Mononuclear cell (primary cell): ENCODE results near the gene HOXA2. TPM values are rescaled to one million over a fixed set of nuclear protein-coding genes. Genes with fewer than 3 reads are reported as not detected.

ENCODE experiments used
- H3K27me3 ChIP-seq: 2 replicates; pipeline ENCODE4 v1.6.0; 2011; ENCODE audit warnings: low read length, control low read depth; ENCODE audit not compliant: insufficient read depth
- H3K4me1 ChIP-seq: 2 replicates; pipeline ENCODE4 v1.5.1; 2011; ENCODE audit warnings: mild to moderate bottlenecking, low read length, control low read depth; ENCODE audit not compliant: insufficient read depth
- H3K4me3 ChIP-seq: 2 replicates; pipeline ENCODE4 v1.5.1; 2011; ENCODE audit warnings: mild to moderate bottlenecking, low read length, moderate library complexity
- H3K9me3 ChIP-seq: 2 replicates; pipeline ENCODE4 v1.5.1; 2011; ENCODE audit warnings: low read depth, mild to moderate bottlenecking, control low read depth, low read length
- total RNA-seq: library from RNA; depleted of rRNA; stranded (reverse); fragments of >200 nt; gene quantifications from one replicate; pipeline ENCODE4 v1.2.3, GENCODE V29; 2012

The HOXA2 gene
- total RNA-seq, 1 donor = 0.10 TPM

DNA sequence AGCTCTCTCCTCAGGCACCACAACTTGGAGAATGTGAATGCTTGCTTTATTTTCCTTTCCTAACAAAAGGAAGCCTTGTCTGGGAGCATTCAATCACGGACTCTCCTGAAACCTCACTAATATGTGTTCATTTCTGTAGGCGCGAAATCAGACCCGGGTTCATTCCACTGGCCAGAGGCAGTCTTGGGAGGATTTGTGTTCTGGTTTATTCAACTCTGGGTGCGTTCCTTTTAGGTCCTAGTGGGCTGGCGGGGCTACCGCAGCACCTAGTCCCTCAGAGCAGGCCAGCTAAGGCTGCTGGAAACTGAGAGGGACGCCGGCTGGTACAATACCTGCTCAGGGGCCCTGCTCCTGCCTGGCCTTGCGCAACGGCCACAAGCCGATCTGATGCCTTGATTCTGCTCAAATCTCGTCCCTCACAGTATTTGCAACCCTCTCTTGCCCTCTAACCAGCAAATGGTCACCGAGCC is 20.6 kb upstream of the HOXA2 start:
- Histone ChIP-seq H3K9me3 (no peaks in the 10 kb centered on the region), H3K27me3 (peaks cover 7% of the 10 kb centered on the region), H3K4me3 (no peak overlapping the region), H3K4me1 (no peaks in the 10 kb centered on the region)

- H3K27me3 ChIP-seq = peaks cover 3% of the 10 kb centered on the region
- no peak overlapping the region for H3K4me3 ChIP-seq
- H3K9me3 ChIP-seq = no peaks in the 10 kb centered on the region
- H3K4me1 ChIP-seq = no peaks in the 10 kb centered on the region
Measured at GRCh38 chr7:27122077-27122910, 19.8 kb upstream of the HOXA2 start.

GRCh38 chr7:27121684-27122076 is 19.2 kb upstream of the HOXA2 start:
- Histone ChIP-seq H3K27me3 (peaks cover 2% of the 10 kb centered on the region), H3K4me1 (no peaks in the 10 kb centered on the region), H3K9me3 (no peaks in the 10 kb centered on the region), H3K4me3 (no peak overlapping the region)

- Histone ChIP-seq H3K4me3 (no peak overlapping the region), H3K9me3 (no peaks in the 10 kb centered on the region), H3K4me1 (no peaks in the 10 kb centered on the region), H3K27me3 (no peaks in the 10 kb centered on the region)
Measured at GRCh38 chr7:27119412-27119911, 17.0 kb upstream of the HOXA2 start.

GRCh38 chr7:27118580-27118979 is 16.1 kb upstream of the HOXA2 start:
- Histone ChIP-seq H3K4me3 (no peak overlapping the region), H3K9me3 (no peaks in the 10 kb centered on the region), H3K4me1 (no peaks in the 10 kb centered on the region), H3K27me3 (no peaks in the 10 kb centered on the region)

DNA sequence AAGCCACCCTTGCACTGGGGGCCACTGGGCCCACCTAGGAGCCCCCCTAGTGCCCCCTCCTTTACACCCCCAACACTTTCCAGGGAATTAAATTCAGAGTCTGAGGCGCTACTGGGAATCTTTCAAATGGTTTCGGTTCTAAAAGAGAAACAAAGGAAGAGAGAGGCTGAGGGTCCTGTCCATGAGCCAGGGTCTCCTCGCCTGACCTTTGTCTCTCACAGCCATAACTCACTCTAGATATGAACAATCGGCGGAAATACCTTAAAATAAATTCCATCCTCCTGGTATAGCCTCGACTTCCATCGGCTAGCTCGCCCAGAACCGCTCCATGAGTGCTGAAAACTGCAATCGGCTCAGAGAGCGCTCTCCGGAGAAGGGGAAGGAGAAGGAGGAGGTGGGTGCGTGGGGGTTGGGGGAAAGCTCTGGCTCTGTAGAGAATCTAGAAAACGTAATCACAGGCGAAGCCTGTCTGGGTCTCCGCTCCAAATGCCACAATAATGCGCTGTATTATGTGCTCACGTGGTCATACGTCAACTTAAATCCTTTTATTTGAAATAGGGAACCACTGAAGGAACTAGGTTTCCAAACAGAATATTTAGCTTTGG is 15.5 kb upstream of the HOXA2 start:
- H3K27me3 ChIP-seq = no peaks in the 10 kb centered on the region
- H3K9me3 ChIP-seq = no peaks in the 10 kb centered on the region
- no peaks in the 10 kb centered on the region for H3K4me1 ChIP-seq
- no peak overlapping the region for H3K4me3 ChIP-seq

DNA sequence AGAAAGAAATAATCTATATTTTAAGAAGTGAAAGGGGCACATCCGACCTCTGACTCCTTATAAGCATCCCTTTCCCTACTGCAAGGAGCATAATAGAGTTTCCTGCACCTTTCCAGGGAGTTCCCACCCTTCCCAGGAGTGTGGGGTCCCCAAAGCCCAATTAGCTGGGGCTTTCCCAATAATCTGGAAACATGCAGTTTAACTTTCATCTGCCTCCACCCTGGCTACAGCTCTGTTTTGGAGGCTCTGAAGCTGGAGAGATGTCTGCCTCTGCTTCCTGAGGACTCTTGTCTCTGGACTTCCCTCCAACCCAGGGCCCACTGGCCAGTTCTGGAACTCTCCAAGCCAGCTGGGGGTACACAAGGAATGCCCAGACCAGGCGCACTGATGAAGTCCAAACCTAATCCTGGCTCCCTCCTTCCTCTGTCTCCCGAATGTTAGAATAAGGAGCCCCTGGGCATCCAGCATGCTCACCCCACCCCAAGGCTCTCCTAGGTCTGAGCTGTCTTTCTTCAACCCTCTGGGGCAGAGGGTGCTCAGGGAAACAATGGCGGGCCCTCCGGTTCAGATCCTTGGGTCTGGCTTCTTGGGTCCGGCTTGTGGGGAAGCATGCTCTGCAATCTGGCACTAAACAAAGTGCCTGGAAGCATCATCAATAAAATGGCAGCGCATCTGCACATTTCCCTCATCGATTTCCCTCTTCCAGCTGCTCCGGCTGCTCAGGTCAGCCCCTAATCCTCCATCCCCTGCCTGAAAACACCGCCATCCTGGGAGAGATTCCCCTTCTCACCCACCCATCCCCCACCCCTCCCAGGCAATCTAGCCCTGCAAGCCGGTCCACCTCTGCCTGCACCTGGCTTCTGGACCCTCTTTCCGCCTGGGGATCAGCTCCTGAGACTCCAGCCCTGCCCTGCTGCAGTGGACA is 14.7 kb upstream of the HOXA2 start:
- no peaks in the 10 kb centered on the region for H3K27me3 ChIP-seq
- H3K4me1 ChIP-seq = no peaks in the 10 kb centered on the region
- no peak overlapping the region for H3K4me3 ChIP-seq
- no peaks in the 10 kb centered on the region for H3K9me3 ChIP-seq

GRCh38 chr7:27116031-27116961 is 13.8 kb upstream of the HOXA2 start:
- Histone ChIP-seq H3K4me3 (no peak overlapping the region), H3K27me3 (no peaks in the 10 kb centered on the region), H3K9me3 (no peaks in the 10 kb centered on the region), H3K4me1 (no peaks in the 10 kb centered on the region)

- no peaks in the 10 kb centered on the region for H3K4me1 ChIP-seq
- no peaks in the 10 kb centered on the region for H3K27me3 ChIP-seq
- no peaks in the 10 kb centered on the region for H3K9me3 ChIP-seq
- H3K4me3 ChIP-seq = no peak overlapping the region
Measured at GRCh38 chr7:27115221-27116026, 12.9 kb upstream of the HOXA2 start.

- Histone ChIP-seq H3K27me3 (no peaks in the 10 kb centered on the region), H3K9me3 (no peaks in the 10 kb centered on the region), H3K4me1 (no peaks in the 10 kb centered on the region)
Measured at GRCh38 chr7:27114881-27115220, 12.4 kb upstream of the HOXA2 start.

GRCh38 chr7:27113991-27114769 is 11.7 kb upstream of the HOXA2 start:
- H3K4me1 ChIP-seq = no peaks in the 10 kb centered on the region
- H3K4me3 ChIP-seq = no peak overlapping the region
- no peaks in the 10 kb centered on the region for H3K27me3 ChIP-seq

More at GRCh38 chr7:27114881-27115220, 12.4 kb upstream of the HOXA2 start:
- no peak overlapping the region for H3K4me3 ChIP-seq

DNA sequence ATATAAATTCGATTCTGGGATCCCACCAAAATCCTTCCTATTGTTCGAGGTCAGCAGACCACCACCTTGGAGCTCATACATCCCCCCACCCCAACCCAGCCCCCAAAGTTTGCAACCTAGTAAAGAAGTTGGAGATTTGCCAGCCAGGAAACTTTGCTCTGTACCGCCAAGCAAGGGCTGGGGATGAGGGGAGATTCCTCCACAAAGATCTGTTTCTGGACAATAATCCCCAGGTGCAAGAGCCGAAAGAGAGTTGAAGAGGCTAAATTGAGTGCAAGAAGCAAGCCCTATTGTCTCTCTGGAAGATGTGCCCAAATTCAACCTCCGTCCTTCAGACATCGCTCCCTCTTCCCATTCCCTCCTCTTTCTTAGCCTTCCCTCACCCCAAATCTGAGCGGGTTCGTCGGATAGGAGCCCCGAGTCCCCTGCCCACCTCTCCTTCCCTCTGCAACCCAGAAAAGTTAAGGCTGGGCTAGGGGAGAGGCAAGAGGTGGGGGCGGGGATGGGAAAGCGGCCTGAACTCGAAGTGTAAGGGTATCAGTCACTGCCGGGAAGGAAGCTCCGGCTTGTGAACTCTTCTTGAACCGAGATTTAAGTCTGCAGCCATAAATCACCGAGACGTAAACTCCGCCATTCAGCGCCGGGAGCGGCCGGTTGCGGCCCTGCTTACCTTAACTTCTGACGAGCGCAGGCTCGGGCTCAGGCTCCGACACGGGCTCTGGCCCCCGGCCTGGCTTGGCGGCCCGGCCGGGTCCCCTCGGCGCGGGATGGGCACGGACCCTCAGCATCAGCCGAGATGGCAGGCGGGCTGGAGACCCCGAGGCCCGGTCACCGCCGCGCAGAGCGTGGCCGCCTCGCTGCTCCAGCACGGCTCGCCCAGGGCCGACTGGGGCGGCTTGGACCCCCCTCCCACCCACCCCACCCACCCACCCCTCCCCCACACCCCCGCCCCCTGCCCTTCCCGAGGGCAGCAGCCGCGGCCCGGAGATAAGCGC is 10.8 kb upstream of the HOXA2 start:
- H3K4me3 ChIP-seq = no peak overlapping the region
- no peaks in the 10 kb centered on the region for H3K4me1 ChIP-seq
- H3K9me3 ChIP-seq = no peaks in the 10 kb centered on the region
- no peaks in the 10 kb centered on the region for H3K27me3 ChIP-seq

More at GRCh38 chr7:27113991-27114769, 11.7 kb upstream of the HOXA2 start:
- no peaks in the 10 kb centered on the region for H3K9me3 ChIP-seq
